Fibroblast of villous mesenchyme (primary cell): ENCODE results near the gene BRSK1. TPM values are rescaled to one million over a fixed set of nuclear protein-coding genes. Genes with fewer than 3 reads are reported as not detected.
A peak's percentile ranks its signal among the peaks of the same experiment; 100 is the strongest.

Experiments
- DNase-seq: peaks from one replicate; pipeline ENCODE4 v3.0.0-alpha.2; 2010; ENCODE audit warnings: low read depth
- H3K4me3 ChIP-seq: 2 replicates; pipeline ENCODE4 v1.5.1; 2011; ENCODE audit warnings: low read depth, mild to moderate bottlenecking, low read length
- total RNA-seq: library from RNA; depleted of rRNA; stranded (reverse); fragments of >200 nt; gene quantifications from 2 replicates; pipeline ENCODE4 v1.2.3, GENCODE V29; 2012
- TF ChIP-seq, protein P1 (sequence below): IDR thresholded peaks from 2 replicates; pipeline ENCODE4 v1.5.1; 2012; ENCODE audit warnings: low read depth, mild to moderate bottlenecking, low read length; ENCODE audit not compliant: insufficient read depth

Gene BRSK1
- total RNA-seq, 1 donor, result 5.6 TPM

DNA sequence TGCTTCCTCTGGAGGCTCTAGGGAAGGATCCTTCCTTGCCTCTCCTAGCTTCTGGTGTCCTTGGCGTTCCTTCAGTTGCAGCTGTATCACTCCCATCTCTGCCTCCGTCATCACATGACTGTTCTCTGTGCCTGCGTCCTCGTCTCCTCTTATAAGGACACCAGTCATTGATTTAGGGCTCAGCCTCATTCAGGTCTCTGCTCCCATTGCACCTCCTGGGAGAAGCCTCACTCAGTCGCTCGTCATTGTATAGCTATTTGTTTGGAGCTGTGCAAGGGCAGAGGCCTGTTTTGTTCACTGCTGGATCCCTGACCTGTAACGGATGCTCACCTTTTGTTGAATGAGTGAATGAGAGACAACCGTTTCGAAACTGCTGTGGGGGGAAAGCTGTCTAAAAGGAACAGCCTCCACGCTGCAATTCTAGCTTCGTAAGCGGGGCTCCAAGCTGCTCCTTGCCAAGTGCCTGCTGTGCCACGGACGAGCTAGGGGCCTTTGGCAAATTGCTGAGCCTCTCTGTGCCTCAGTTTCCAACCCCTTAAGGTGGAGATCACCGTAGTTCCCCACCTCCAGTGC, 17.2 kb downstream of the BRSK1 start:
- DNase-seq, result no peak
- TF ChIP-seq, protein P1, sequence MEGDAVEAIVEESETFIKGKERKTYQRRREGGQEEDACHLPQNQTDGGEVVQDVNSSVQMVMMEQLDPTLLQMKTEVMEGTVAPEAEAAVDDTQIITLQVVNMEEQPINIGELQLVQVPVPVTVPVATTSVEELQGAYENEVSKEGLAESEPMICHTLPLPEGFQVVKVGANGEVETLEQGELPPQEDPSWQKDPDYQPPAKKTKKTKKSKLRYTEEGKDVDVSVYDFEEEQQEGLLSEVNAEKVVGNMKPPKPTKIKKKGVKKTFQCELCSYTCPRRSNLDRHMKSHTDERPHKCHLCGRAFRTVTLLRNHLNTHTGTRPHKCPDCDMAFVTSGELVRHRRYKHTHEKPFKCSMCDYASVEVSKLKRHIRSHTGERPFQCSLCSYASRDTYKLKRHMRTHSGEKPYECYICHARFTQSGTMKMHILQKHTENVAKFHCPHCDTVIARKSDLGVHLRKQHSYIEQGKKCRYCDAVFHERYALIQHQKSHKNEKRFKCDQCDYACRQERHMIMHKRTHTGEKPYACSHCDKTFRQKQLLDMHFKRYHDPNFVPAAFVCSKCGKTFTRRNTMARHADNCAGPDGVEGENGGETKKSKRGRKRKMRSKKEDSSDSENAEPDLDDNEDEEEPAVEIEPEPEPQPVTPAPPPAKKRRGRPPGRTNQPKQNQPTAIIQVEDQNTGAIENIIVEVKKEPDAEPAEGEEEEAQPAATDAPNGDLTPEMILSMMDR, result no peak
- H3K4me3 ChIP-seq, result no peak overlapping the region

DNA sequence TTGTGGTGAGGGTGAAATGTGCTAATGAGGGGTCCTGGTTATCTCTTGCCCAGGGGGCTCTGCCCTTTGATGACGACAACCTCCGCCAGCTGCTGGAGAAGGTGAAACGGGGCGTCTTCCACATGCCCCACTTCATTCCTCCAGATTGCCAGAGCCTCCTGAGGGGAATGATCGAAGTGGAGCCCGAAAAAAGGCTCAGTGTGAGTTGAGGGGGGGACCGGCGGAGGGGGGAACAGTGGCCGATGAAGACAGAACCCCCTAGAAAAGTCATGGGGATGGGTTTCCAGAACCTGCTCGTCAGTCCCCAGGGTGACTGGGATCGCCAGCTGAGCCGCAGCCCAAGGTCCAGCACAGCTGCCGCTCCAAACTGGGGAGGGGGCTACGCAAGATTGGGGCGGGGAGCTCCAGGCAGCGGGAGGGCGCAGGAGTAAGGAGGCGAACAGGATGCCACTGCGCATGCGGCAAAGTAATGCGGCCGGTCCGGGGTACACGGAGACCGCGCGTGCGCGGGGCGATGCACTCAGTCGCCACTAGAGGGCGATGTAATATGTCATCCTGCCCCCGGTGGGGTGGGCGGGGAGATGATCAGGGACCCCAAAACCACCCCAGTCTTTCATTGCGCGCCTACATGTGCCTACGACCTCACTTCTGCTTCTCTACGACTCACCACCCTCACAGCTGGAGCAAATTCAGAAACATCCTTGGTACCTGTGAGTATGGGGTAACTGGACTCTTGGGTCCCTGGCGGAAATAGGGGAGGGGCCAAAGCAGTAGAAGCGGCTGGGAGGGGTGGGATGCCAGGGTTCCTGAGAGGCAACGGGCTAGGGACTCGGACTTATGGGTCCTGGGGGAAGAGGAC, 17.9 kb downstream of the BRSK1 start:
- TF ChIP-seq, protein P1, result peak; percentile 85
- H3K4me3 ChIP-seq, result peak overlapping the region; percentile 45
- peak; percentile 73 for DNase-seq

DNA sequence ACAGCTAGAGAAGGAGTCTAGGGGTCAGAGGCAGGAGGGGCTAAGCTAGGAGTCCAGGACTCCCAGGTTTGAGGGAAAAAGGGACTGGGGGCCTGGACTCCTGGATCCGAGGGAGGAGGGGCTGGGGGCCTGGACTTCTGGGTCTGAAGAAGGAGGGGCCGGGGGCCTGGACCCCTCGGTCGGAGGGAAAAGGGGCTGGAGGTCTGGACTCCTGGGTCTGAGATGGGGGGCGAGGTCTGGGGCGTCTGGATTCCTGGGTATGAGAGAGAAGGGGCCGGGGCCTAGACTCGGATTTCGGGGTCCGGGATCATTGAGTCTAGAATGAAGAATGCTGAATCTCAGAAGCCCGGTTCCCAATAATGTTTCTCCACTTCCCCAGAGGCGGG, 18.5 kb downstream of the BRSK1 start:
- no peak for DNase-seq
- TF ChIP-seq, protein P1, result no peak
- H3K4me3 ChIP-seq, result peak overlapping the region; percentile 45

DNA sequence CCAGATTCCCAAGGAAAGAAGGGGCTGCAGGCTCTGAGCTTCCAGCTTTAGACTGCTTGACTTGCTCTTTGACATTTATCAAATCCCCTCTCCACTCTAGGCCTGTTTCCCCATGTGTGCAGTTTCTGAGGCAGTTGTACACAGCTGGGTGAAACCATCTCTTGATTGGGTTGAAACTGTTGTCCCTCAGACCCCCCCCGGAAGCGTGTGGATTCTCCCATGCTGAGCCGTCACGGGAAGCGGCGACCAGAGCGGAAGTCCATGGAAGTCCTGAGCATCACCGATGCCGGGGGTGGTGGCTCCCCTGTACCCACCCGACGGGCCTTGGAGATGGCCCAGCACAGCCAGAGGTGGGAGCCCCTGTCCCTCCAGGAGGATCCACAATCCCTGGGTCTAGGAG, 19.7 kb downstream of the BRSK1 start:
- no peak overlapping the region for H3K4me3 ChIP-seq
- DNase-seq, result no peak
- TF ChIP-seq, protein P1, result no peak

DNA sequence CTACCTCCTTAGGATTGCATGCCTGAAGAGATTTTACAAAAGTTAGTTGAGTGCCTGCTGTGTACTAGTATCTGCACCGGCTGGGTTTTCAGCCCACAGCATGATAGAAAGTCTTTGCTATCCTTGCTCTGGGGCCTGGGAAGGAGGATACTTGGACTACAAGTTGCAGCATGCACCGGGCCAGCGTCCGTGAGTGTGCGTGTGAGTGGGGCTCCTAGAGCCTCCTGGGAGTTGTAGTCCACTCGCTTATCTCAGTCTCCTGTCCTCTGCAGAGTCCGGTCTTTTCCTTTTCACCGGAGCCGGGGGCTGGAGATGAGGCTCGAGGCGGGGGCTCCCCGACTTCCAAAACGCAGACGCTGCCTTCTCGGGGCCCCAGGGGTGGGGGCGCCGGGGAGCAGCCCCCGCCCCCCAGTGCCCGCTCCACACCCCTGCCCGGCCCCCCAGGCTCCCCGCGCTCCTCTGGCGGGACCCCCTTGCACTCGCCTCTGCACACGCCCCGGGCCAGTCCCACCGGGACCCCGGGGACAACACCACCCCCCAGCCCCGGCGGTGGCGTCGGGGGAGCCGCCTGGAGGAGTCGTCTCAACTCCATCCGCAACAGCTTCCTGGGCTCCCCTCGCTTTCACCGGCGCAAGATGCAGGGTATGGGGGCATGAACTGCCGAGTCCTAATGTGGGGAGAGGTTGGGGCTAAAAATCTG, 20.6 kb downstream of the BRSK1 start:
- H3K4me3 ChIP-seq, result no peak overlapping the region
- TF ChIP-seq, protein P1, result no peak
- peak; percentile 48 for DNase-seq

DNA sequence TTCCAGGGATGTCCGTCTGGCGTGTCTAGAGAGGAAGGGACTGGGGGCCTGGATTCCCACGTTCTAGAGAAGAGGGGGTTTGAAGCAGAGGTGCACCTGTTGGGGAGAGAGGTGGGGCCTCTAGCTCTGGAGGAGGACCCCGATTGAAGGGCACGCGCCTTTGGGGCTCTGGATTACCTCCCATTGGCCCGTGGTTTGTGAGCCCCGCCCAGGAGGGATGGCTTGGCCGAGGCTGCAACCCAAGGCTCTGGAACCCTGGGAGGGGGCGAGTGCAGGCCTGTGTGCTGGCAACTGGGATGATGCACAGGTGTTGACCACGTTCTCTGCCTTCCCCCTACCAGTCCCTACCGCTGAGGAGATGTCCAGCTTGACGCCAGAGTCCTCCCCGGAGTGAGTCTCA, 21.2 kb downstream of the BRSK1 start:
- no peak for DNase-seq
- TF ChIP-seq, protein P1, result no peak
- H3K4me3 ChIP-seq, result no peak overlapping the region
